T-helper 17 cell (primary cell): ENCODE measurements around the gene ARL15. TPM values are rescaled to one million over a fixed set of nuclear protein-coding genes. Genes with fewer than 3 reads are reported as not detected.

ENCODE experiments used
- ATAC-seq: fragments of 150-1000 bp; cut with Tn5 transposase; 2 replicates; pipeline ENCODE4 v1.10.0; 2021; ENCODE audit warnings: mild to moderate bottlenecking, moderate library complexity
- DNase-seq, 3 donors: peaks; one replicate each; pipeline versions ENCODE4 v3.0.0 to v3.0.0-alpha.2; 2020 to 2021
- H3K9me3 ChIP-seq: one replicate; pipeline ENCODE4 v1.7.0; 2013; ENCODE audit warnings: low read length, mild to moderate bottlenecking; ENCODE audit not compliant: control insufficient read depth, poor library complexity, severe bottlenecking
- H3K27ac Mint-ChIP-seq: one replicate; pipeline ENCODE4 v1.8.0; 2022; ENCODE audit warnings: mild to moderate bottlenecking, moderate library complexity, mixed read lengths
- H3K27me3 Mint-ChIP-seq: one replicate; pipeline ENCODE4 v1.8.0; 2022; ENCODE audit warnings: mixed read lengths
- H3K36me3 Mint-ChIP-seq: one replicate; pipeline ENCODE4 v1.8.0; 2022; ENCODE audit warnings: low read depth, mixed read lengths
- H3K4me1 Mint-ChIP-seq: one replicate; pipeline ENCODE4 v1.8.0; 2022; ENCODE audit warnings: mild to moderate bottlenecking, mixed read lengths
- H3K4me3 Mint-ChIP-seq: one replicate; pipeline ENCODE4 v1.8.0; 2022; ENCODE audit warnings: mild to moderate bottlenecking, moderate library complexity, mixed read lengths
- total RNA-seq, 4 donors: library from RNA in 2 of 4; stranded (reverse) in 2 of 4; gene quantifications; one replicate each; pipeline ENCODE4 v1.2.3 and lab custom pipeline; 2022 to 2026

Gene ARL15
- total RNA-seq, 2 donors from 2014 or later: 17.7 to 24.6 TPM

DNA sequence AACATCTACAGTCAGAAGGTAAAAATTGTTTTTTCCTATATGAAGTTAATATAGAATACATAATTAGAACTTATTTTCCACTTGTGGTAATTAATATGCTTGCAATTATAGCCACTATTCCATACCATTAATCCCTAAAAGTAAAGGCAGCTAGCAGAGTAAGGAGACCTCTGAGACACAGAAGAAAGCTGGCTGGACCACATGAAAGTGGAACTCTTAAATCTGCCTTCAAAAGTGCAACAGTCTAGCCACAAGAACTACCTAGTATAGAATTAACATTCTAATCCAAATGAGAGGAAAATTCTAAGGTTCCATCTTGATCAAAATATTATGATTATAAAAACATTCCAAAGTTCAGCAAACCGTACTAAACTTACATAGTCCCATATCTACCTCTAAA lies 37.6 kb downstream of the ARL15 start:
- Mint-ChIP-seq H3K4me3 (no peak overlapping the region), H3K27ac (no peak overlapping the region), H3K36me3 (no peaks in the 10 kb centered on the region), H3K4me1 (peaks cover 19% of the 10 kb centered on the region), H3K27me3 (no peaks in the 10 kb centered on the region)
- ATAC-seq (no peak), DNase-seq (no peak)
- no peaks in the 10 kb centered on the region for H3K9me3 ChIP-seq

DNA sequence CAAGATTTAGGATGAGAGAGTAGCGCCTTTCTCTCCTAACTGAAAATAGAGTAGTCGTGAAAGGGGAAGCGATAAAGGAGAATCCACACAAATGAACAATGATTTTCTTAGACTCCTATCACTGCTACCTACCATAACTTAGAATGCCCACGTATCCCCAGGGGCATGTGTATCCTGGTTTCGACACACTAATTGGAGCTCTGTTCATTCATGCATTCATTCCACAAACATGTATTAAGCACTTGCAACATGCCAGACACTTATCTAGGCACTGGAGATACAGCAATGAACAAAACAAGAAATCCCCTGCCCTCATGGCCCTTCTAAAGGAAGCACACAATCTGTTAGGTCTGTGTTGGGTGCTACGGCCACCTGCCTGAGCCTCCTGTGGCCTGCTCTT lies 40.0 kb downstream of the ARL15 start:
- H3K27me3 Mint-ChIP-seq: no peaks in the 10 kb centered on the region
- H3K4me1 Mint-ChIP-seq: peaks cover 12% of the 10 kb centered on the region
- H3K36me3 Mint-ChIP-seq: no peaks in the 10 kb centered on the region
- H3K9me3 ChIP-seq: no peaks in the 10 kb centered on the region
- ATAC-seq (no peak), DNase-seq (no peak)
- no peak overlapping the region for H3K27ac Mint-ChIP-seq
- no peak overlapping the region for H3K4me3 Mint-ChIP-seq

DNA sequence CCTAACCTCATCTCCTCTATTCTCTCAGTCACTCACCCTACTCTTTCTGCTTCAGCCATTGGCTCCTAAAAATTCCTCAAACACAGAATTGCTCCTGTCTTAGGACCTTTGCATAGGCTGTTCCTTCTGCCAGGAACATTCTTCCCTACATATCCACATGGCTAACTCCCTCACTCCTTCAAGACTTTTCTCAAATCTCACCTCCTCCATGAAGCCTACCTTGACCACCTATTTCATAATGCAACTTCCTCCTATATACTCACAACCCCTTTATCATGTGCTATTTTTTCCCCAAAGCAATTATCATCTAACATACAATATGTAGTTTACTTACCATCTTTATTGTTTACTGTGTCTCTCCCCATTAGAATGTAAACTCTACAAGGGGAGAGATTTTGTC lies 45.8 kb downstream of the ARL15 start:
- H3K4me1 Mint-ChIP-seq: peaks cover 11% of the 10 kb centered on the region
- DNase-seq (no peak), ATAC-seq (no peak)
- no peaks in the 10 kb centered on the region for H3K9me3 ChIP-seq
- no peaks in the 10 kb centered on the region for H3K27me3 Mint-ChIP-seq
- no peak overlapping the region for H3K4me3 Mint-ChIP-seq
- H3K36me3 Mint-ChIP-seq: no peaks in the 10 kb centered on the region
- H3K27ac Mint-ChIP-seq: no peak overlapping the region

DNA sequence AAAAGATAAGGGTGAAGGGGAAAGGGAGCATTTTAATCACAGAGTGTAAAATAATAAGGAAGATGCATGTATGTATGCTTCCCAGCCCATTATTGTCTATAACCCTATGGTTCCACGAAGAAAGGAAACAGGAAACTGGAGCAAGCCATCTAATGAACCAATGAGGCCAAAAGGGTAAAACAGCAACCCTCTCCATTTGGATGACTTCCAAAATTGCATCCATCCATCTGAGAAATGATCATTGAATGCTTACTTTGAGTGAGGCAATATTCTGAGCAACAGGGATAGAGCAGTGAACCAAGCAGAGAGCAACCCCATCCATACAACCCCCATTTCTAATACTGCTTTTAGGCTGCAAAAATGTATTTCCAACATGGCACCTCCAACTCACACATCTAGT lies 46.9 kb downstream of the ARL15 start:
- Mint-ChIP-seq H3K4me3 (no peak overlapping the region), H3K27me3 (no peaks in the 10 kb centered on the region), H3K36me3 (no peaks in the 10 kb centered on the region), H3K4me1 (peaks cover 19% of the 10 kb centered on the region), H3K27ac (no peak overlapping the region)
- H3K9me3 ChIP-seq: no peaks in the 10 kb centered on the region
- ATAC-seq: no peak
- no peak for DNase-seq

DNA sequence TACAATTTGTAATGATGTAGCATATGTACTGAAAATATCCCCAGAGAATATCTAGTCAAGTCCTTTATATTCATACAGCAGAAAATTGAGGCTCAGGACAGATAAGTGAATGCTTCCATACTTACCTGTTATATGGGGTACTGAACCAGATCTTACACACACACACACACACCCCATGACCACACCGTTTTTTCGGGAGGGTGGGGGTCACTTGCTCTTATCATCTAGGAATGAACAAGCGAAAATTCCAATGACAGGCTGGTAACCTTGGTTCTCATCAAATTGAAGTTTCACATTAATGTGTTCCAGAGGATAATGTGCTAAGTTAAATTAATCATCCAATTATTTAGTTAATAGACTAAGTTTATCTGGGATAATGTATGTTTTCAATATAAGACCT lies 48.8 kb downstream of the ARL15 start:
- no peak for DNase-seq
- ATAC-seq: no peak
- no peaks in the 10 kb centered on the region for H3K9me3 ChIP-seq
- Mint-ChIP-seq H3K27ac (no peak overlapping the region), H3K36me3 (no peaks in the 10 kb centered on the region), H3K27me3 (no peaks in the 10 kb centered on the region), H3K4me1 (peaks cover 29% of the 10 kb centered on the region), H3K4me3 (no peak overlapping the region)

DNA sequence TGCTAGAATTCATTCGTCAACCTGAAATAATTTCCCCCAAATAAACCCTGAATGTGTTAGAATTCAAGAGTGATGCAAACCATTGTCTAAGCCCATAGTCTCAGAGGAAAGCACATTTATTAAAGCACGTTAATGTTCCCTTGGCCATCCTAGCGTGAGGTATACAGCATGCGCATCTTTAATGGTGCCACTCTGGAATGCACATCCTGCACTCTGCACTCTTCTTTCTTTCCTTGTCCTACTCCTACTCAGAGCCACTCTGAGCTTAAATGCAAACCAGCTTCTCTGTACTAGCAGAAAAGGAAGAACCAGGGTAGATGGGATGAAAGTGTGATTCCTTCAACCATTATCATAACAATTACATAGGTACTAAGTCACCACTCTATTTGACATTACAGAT lies 50.4 kb downstream of the ARL15 start:
- no peak for ATAC-seq
- no peaks in the 10 kb centered on the region for H3K27me3 Mint-ChIP-seq
- H3K36me3 Mint-ChIP-seq: peaks cover 2% of the 10 kb centered on the region
- H3K9me3 ChIP-seq: no peaks in the 10 kb centered on the region
- no peak overlapping the region for H3K4me3 Mint-ChIP-seq
- H3K4me1 Mint-ChIP-seq: peaks cover 38% of the 10 kb centered on the region
- no peak for DNase-seq
- no peak overlapping the region for H3K27ac Mint-ChIP-seq

DNA sequence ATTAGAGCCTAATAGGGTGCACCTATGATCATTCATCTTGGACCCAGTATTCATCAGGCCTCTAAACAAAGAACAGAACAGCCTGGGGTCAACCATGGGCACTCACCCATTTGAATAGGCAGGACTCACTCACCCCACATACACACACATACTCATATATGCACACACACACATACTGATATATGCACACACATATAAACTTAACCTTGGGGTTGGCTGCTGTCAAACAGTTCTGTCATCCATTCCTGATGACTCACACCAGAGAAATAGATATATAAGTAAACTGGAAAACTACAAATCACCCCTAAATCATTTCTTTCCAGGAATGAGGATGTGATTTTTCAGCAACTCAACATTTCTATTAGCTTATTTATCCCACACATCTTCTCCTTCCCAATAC lies 51.3 kb downstream of the ARL15 start:
- peaks cover 33% of the 10 kb centered on the region for H3K4me1 Mint-ChIP-seq

DNA sequence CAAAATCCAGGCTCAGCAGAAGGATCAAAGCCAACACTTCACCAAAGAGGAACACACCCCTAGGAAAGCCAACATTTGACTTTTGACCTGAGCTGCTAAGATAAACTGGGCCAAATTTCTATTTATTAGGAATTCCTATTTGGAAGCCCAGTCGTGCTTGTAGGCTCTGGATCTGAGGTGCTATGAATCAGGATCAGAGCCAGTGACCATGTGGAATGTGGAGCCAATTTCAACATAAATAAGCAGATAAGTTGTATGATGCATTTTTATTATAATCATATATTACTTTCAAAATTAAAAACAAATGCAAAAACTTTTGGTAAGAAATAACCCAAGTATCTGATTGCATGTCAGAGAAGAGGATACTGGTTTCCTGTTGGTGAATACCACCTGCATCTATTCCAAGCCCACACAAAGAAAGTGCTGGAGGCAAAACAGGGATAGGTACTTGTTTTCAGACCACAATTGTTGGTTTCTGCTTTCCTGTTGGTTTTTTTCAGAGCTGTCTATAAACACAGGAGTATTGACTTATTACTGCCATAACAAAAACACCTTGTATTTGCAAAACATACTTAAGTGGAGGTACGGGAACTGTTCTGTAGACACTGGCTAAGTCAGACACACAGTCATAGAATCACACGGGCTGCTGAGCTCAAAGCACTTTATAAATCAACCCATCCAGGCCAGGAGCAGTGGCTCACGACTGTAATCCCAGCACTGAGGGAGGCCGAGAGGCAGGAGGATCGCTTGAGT lies 52.8 kb downstream of the ARL15 start:
- ATAC-seq: no peak
- Mint-ChIP-seq H3K36me3 (peaks cover 2% of the 10 kb centered on the region), H3K27me3 (no peaks in the 10 kb centered on the region), H3K4me1 (peaks cover 31% of the 10 kb centered on the region), H3K27ac (no peak overlapping the region), H3K4me3 (no peak overlapping the region)
- DNase-seq: no peak
- no peaks in the 10 kb centered on the region for H3K9me3 ChIP-seq

More for the DNA sequence above, 51.3 kb downstream of the ARL15 start:
- H3K9me3 ChIP-seq: no peaks in the 10 kb centered on the region
- Mint-ChIP-seq H3K27ac (no peak overlapping the region), H3K27me3 (no peaks in the 10 kb centered on the region), H3K4me3 (no peak overlapping the region), H3K36me3 (peaks cover 2% of the 10 kb centered on the region)
- no peak for DNase-seq
- no peak for ATAC-seq

DNA sequence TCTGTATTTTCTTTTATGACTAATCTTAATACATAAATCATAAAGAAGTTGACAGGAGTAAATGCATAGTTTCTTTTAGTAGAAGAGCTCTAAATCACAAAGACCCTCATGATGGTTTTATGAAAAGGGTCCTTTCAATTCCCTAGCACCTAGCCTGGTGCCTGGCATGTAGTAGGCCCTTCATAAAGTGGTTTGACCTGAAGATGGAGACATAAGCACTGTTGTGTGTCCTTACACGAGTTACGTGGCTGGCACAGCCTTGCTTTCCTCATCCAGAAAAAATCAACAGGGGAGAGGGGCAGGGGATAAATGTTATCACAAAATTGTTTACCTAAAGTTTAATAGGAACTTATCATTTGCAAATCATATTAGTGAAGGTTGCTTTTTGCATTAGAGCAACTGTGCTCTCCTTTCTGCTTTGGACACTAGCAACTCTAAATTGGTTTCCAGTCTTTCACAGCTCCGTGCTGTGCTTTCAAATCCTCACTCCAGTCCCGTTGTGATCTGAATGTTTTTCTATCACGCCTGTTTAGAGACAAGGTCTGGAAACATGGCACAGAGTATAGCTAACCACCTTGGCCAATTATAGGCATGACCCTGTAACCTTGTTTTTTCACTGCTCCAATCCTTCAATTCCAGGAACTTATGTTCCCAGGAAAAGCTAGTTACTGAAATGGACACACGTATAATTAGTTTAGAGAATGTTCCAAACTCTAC lies 55.7 kb downstream of the ARL15 start:
- Mint-ChIP-seq H3K4me3 (no peak overlapping the region), H3K4me1 (peaks cover 29% of the 10 kb centered on the region), H3K27me3 (no peaks in the 10 kb centered on the region), H3K27ac (no peak overlapping the region), H3K36me3 (peaks cover 2% of the 10 kb centered on the region)
- ATAC-seq: no peak
- no peaks in the 10 kb centered on the region for H3K9me3 ChIP-seq
- DNase-seq: no peak

DNA sequence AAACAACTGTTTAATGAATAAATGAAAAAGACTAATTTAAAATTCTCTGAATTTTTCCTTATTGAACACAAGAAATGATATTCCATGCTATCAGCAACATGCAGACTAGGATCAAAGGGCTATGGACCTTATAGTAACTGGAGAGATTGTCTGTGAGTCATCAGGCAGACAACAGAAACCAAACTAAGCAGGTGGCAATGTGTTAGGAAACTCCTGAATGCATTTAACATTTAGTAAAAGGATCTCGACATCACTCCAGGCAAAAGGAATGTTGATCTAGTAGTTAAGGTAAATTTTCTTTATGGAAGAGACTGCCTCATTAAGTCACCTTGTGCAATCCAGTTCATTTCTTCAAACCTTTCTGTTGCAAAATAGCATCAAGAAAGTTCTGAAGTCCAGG lies 58.4 kb downstream of the ARL15 start:
- peaks cover 2% of the 10 kb centered on the region for H3K36me3 Mint-ChIP-seq
- H3K27ac Mint-ChIP-seq: no peak overlapping the region
- DNase-seq: no peak
- no peaks in the 10 kb centered on the region for H3K9me3 ChIP-seq
- no peak overlapping the region for H3K4me3 Mint-ChIP-seq
- H3K27me3 Mint-ChIP-seq: no peaks in the 10 kb centered on the region
- ATAC-seq: no peak
- H3K4me1 Mint-ChIP-seq: peaks cover 16% of the 10 kb centered on the region

DNA sequence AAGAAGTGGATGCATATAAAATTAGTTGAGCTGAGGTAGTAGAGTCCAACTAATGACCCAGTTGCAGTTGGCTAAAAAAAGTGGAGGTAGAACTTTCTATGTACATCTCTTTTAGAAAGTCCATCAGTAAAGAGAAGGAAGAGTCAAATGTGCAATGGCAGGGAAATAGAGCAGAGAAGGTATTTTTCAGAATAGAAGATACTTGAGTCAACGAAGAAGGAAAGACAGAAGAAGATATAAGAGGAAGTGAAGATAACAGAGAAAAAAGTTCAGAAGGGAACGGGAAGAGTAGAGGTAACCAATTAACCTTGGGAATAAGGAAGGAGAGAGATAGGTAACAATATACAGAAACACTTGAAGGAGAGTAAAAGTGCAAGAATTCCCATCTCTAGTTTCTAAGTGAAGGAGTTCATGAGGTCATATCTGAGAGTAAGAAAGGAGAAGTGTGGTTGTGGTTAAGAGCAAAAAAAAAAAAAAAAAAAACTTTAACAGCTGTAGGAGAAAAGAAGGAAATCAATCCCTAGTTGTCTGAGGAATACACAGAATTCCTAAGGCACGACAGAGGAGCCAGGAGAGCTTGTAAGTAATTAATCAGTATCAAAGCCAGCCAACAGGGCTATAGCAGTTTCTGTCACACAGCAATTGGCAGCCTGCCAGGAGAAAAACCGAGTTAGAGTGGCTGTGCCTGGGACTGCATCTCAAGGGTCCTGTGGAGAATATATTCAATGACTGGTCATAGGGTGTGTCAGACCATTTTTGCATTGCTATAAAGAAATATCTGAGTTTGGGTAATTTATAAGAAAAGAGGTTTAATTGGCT lies 61.0 kb downstream of the ARL15 start:
- DNase-seq (no peak), ATAC-seq (no peak)
- no peaks in the 10 kb centered on the region for H3K9me3 ChIP-seq
- peaks cover 14% of the 10 kb centered on the region for H3K4me1 Mint-ChIP-seq
- no peak overlapping the region for H3K4me3 Mint-ChIP-seq
- no peak overlapping the region for H3K27ac Mint-ChIP-seq
- H3K27me3 Mint-ChIP-seq: no peaks in the 10 kb centered on the region
- H3K36me3 Mint-ChIP-seq: peaks cover 2% of the 10 kb centered on the region

DNA sequence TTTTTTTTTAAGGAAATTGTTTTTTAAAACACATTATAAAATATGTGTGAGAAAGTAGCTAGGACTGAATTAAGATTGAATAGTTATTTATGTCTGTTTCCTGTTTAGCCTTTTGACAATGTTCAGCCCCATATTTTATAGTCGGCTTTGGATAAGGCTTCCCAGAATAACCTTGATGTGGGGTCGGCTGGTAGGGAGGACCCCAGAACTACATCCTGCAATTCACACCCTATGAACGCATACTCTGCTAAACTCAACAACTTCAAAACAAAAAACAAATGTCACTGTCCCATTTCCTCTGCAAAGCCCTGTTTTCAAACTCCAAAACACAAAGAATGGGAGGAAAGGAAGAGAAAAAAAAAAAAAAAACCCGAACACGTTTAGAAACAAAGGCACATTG lies 63.1 kb downstream of the ARL15 start:
- Mint-ChIP-seq H3K27ac (no peak overlapping the region), H3K4me1 (peaks cover 14% of the 10 kb centered on the region), H3K27me3 (no peaks in the 10 kb centered on the region), H3K36me3 (peaks cover 2% of the 10 kb centered on the region), H3K4me3 (no peak overlapping the region)
- DNase-seq: no peak
- no peaks in the 10 kb centered on the region for H3K9me3 ChIP-seq
- ATAC-seq: no peak

DNA sequence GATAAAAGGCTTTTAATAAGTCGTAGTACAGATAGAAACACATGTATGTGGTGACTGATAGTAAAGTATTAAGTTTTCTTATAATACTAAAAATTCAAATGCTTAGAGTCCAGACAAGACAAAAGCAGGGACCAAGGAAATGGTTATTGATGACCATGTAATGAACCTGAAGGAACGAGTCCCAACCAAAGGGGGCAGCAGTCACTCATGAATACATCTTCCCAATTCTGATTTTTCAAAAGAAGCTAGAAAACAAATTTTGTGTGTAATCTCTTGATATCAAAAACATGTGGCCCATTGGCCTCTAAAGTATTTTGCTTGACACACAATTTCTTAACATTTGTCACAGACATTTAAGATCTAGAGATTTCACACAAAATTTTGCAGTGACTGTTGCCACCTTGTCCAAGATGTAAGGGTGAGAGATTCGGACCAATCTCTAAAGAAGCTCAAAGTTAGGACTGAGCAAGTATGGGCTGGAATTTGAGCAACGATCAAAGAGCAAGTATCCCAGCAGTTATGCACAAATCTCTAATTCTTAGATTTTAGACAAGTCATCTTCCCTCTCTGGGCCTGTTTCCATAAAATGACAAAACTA lies 66.8 kb downstream of the ARL15 start:
- Mint-ChIP-seq H3K4me1 (peaks cover 16% of the 10 kb centered on the region), H3K36me3 (peaks cover 2% of the 10 kb centered on the region), H3K4me3 (no peak overlapping the region), H3K27me3 (no peaks in the 10 kb centered on the region), H3K27ac (no peak overlapping the region)
- DNase-seq (no peak), ATAC-seq (no peak)
- H3K9me3 ChIP-seq: no peaks in the 10 kb centered on the region
